HCT116 (cell line): ENCODE data around the gene FGG. TPM values are rescaled to one million over a fixed set of nuclear protein-coding genes. Genes with fewer than 3 reads are reported as not detected.

Source experiments
- ATAC-seq: fragments of 200-7000 bp; cut with Tn5 transposase; 2 replicates; pipeline ENCODE4 v1.9.1; 2020; ENCODE audit warnings: mild to moderate bottlenecking, moderate library complexity
- BruUV-seq: library from RNA; stranded (reverse); fragments of 400-500 nt; replicated peaks from 2 replicates; lab custom pipeline; 2021; lab: Mats Ljungman, UMichigan
- CTCF ChIA-PET: fragments of 300-600 bp; sonication (Branson Sonifier 250); formaldehyde crosslinking; loops from one replicate; lab custom pipeline; 2021; ENCODE audit warnings: antibody characterized with exemption; lab: Charles Lee
- POLR2A ChIA-PET: fragments of 300-600, 350-600 bp; sonication (Branson Sonifier 250); formaldehyde crosslinking; loops from one replicate; lab custom pipeline; 2021; ENCODE audit warnings: antibody characterized with exemption; lab: Charles Lee
- RAD21 ChIA-PET, 2 experiments: fragments of 300-600 bp; sonication (Branson Sonifier 250); formaldehyde crosslinking; loops; one replicate each; lab custom pipeline; 2023; ENCODE audit warnings: low total read pairs in 2 of 2; ENCODE audit not compliant: uncharacterized antibody in 2 of 2, unreplicated experiment in 2 of 2, low non-redundant PET in 1 of 2; lab: Charles Lee
- DNase-seq: peaks from one replicate; pipeline ENCODE4 v3.0.0-alpha.2; 2010; ENCODE audit warnings: low read depth, low spot score
- H2AFZ ChIP-seq: fragments of 200-600 bp; shearing (Covaris generic), sonication (generic); 2 replicates; pipeline ENCODE4 v1.6.1; 2017; ENCODE audit warnings: low read depth, mixed run types, mixed read lengths, antibody characterized with exemption, low read length; ENCODE audit not compliant: poor library complexity, severe bottlenecking
- H3K27ac ChIP-seq: 2 replicates; pipeline ENCODE4 v1.5.1; 2012; ENCODE audit warnings: low read depth, low read length
- H3K27me3 ChIP-seq: fragments of 200-600 bp; sonication (generic); 2 replicates; pipeline ENCODE4 v1.6.1; 2016; ENCODE audit warnings: mixed run types, low read length, mixed read lengths; ENCODE audit not compliant: insufficient read depth
- H3K36me3 ChIP-seq, 2 experiments: fragments of 200-500 bp in 1 of 2; fragments of 200-600 bp in 1 of 2; sonication (Bioruptor generic) in 1 of 2; sonication (generic) in 1 of 2; 2 replicates each; pipeline versions ENCODE4 v1.5.1 to v1.6.1; 2014 to 2016; ENCODE audit warnings: low read length in 2 of 2, inconsistent platforms in 1 of 2, mixed read lengths in 1 of 2, mixed run types in 1 of 2; ENCODE audit not compliant: insufficient read depth in 2 of 2, control insufficient read depth in 1 of 2
- H3K4me1 ChIP-seq, 2 experiments: fragments of 200-600 bp in 1 of 2; sonication (generic) in 1 of 2; 2 replicates each; pipeline versions ENCODE4 v1.5.1 to v1.6.1; 2012 to 2017; ENCODE audit warnings: low read length in 2 of 2, inconsistent platforms in 1 of 2, mild to moderate bottlenecking in 1 of 2, mixed read lengths in 1 of 2, mixed run types in 1 of 2, moderate library complexity in 1 of 2; ENCODE audit not compliant: insufficient read depth in 2 of 2, control insufficient read depth in 1 of 2
- H3K4me2 ChIP-seq: fragments of 200-600 bp; sonication (generic); 2 replicates; pipeline ENCODE4 v1.6.1; 2017; ENCODE audit warnings: mixed run types, low read length, mixed read lengths
- H3K4me3 ChIP-seq, 2 experiments: fragments of 200-600 bp in 1 of 2; sonication (generic) in 1 of 2; replicated peaks in 1 of 2; 2 replicates each; pipeline ENCODE4 v1.5.1; 2011 to 2016; ENCODE audit warnings: low read length in 2 of 2, control low read depth in 1 of 2, low read depth in 1 of 2, mild to moderate bottlenecking in 1 of 2, mixed read lengths in 1 of 2, mixed run types in 1 of 2
- H3K79me2 ChIP-seq: fragments of 200-600 bp; sonication (generic); 2 replicates; pipeline ENCODE4 v1.6.1; 2017; ENCODE audit warnings: mild to moderate bottlenecking, mixed run types, low read length, moderate library complexity, mixed read lengths; ENCODE audit not compliant: insufficient read depth
- H3K9ac ChIP-seq: fragments of 200-600 bp; sonication (generic); 2 replicates; pipeline ENCODE4 v1.6.1; 2016; ENCODE audit warnings: low read length, mixed read lengths
- H3K9me2 ChIP-seq: fragments of 200-600 bp; sonication (generic), shearing (Covaris generic); 2 replicates; pipeline ENCODE4 v1.6.1; 2017; ENCODE audit warnings: mixed run types, mild to moderate bottlenecking, moderate library complexity; ENCODE audit not compliant: insufficient read depth
- H3K9me3 ChIP-seq, 2 experiments: fragments of 200-500 bp in 1 of 2; fragments of 200-600 bp in 1 of 2; sonication (Bioruptor generic) in 1 of 2; sonication (generic) in 1 of 2; 2 replicates each; pipeline ENCODE4 v1.6.1; 2014 to 2017; ENCODE audit warnings: low read length in 2 of 2, mixed read lengths in 2 of 2, inconsistent platforms in 1 of 2, low read depth in 1 of 2, mild to moderate bottlenecking in 1 of 2, mixed run types in 1 of 2, moderate library complexity in 1 of 2; ENCODE audit not compliant: control insufficient read depth in 1 of 2, insufficient read depth in 1 of 2
- H4K20me1 ChIP-seq: fragments of 200-600 bp; sonication (generic), shearing (Covaris generic); 2 replicates; pipeline ENCODE4 v1.6.1; 2017; ENCODE audit warnings: mixed run types, mild to moderate bottlenecking, moderate library complexity; ENCODE audit not compliant: insufficient read depth
- ATF3 ChIP-seq: IDR thresholded peaks from 2 replicates; pipeline ENCODE4 v1.6.1; 2012
- CTCF ChIP-seq, 3 experiments: fragments of 200-600 bp in 1 of 3; sonication (generic) in 1 of 3; IDR thresholded peaks in 2 of 3; conservative IDR thresholded peaks in 1 of 3; 2 replicates each; pipeline ENCODE4 v1.5.1; 2012 to 2017; ENCODE audit warnings: low read depth in 2 of 3, low read length in 2 of 3, antibody characterized with exemption in 1 of 3, borderline replicate concordance in 1 of 3, control low read depth in 1 of 3, mild to moderate bottlenecking in 1 of 3, mixed read lengths in 1 of 3, mixed run types in 1 of 3, moderate library complexity in 1 of 3; ENCODE audit not compliant: insufficient read depth in 1 of 3
- EGR1 ChIP-seq: IDR thresholded peaks from 2 replicates; pipeline ENCODE4 v1.6.1; 2012; ENCODE audit warnings: low read depth
- EZH2 ChIP-seq: fragments of 200-600 bp; sonication (generic); IDR thresholded peaks from 2 replicates; pipeline ENCODE4 v1.6.1; 2017; ENCODE audit warnings: antibody characterized with exemption, mixed run types
- POLR2A ChIP-seq: IDR thresholded peaks from 2 replicates; pipeline ENCODE4 v1.7.0; 2011; ENCODE audit warnings: borderline replicate concordance; ENCODE audit not compliant: insufficient read depth, insufficient read length; ENCODE audit errors: extremely low read depth
- RAD21 ChIP-seq: IDR thresholded peaks from 2 replicates; pipeline ENCODE4 v1.6.1; 2012; ENCODE audit warnings: low read depth, mild to moderate bottlenecking
- SIN3A ChIP-seq: IDR thresholded peaks from 2 replicates; pipeline ENCODE4 v1.6.1; 2012; ENCODE audit warnings: low read depth
- YY1 ChIP-seq: IDR thresholded peaks from 2 replicates; pipeline ENCODE4 v1.6.1; 2011; ENCODE audit warnings: low read length, low read depth, moderate library complexity, mild to moderate bottlenecking; ENCODE audit not compliant: insufficient replicate concordance; ENCODE audit errors: extremely low read depth
- ZNF274 ChIP-seq: fragments of 200-500 bp; sonication (Bioruptor generic); IDR thresholded peaks from 2 replicates; pipeline ENCODE4 v1.6.1; 2014; ENCODE audit warnings: mild to moderate bottlenecking, low read depth, low read length, inconsistent platforms
- intact Hi-C: fragments of 100-400 bp; cut with micrococcal nuclease; formaldehyde crosslinking; loops from 2 replicates; pipeline ENCODE4 v1.10.0; 2022
- total RNA-seq: library from RNA; stranded (reverse); gene quantifications from one replicate; pipeline ENCODE4 v1.2.1, GENCODE V29; 2021; ENCODE audit not compliant: unreplicated experiment

The FGG gene
- total RNA-seq, 1 experiment from 2014 or later = 2.7 TPM

DNA sequence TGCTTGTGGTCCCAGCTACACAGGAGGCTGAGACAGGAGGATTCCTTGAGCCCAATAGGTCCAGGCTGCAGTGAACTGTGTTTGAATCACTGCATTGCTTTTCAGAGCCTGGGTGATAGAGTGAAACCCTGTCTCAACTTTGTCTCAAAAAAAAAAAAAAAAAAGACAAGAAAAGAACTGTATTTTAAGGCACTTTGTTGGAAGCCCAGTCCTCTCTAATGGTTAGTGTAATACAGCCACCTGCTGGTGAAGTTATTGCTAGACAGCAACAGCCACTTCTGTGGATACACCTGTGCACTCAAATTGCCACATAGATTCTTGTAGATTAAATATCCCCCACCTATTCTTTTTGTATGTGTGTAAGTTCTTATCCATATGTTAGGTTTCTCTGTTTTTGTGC is 10.1 kb upstream of the FGG start:
- Histone ChIP-seq H3K36me3 (no peaks in the 10 kb centered on the region), H3K9ac (no peak overlapping the region), H3K4me1 (peaks cover 6 to 21% of the 10 kb centered on the region in 2 experiments; a peak in 3 of 4 replicates), H4K20me1 (no peaks in the 10 kb centered on the region), H3K27me3 (no peaks in the 10 kb centered on the region), H3K9me2 (no peaks in the 10 kb centered on the region), H3K9me3 (no peaks in the 10 kb centered on the region), H3K79me2 (no peaks in the 10 kb centered on the region), H3K4me3 (no peak overlapping the region), H3K4me2 (peak overlapping the region; percentile 17; the same call in 1 of the 2 replicates), H2AFZ (peak overlapping the region; percentile 80), H3K27ac (no peak overlapping the region)
- intact Hi-C loops = loop anchor here (1.0 to 2.0 kb wide), 3 partner anchors 63 to 294 kb away; no protein-coding TSS in a partner anchor
- TF ChIP-seq SIN3A (no peak), ATF3 (no peak), RAD21 (peak; percentile 87), ZNF274 (no peak), EGR1 (no peak), POLR2A (no peak), EZH2 (no peak), CTCF (IDR thresholded peaks at IDR 0.05 in 2 of 3, conservative IDR thresholded peaks at IDR 0.05 in 1 of 3; ENCODE audit: borderline replicate concordance in 1 of 3, insufficient read depth in 1 of 3, low read depth in 2 of 3, low read length in 2 of 3) (peak; percentile 72 to 81 (median 72); a peak in 5 of 6 replicates), YY1 (no peak)
- DNase-seq (peak; percentile 49), ATAC-seq (peak; percentile 46)
- POLR2A ChIA-PET = interaction anchor here (1.0 kb wide), 1 partner anchor 72 kb away, joined by 3 read pairs; the partner anchor contains the start of gene PLRG1
- RAD21 ChIA-PET = interaction anchor here (0.6 to 1.3 kb wide), 5 partner anchors 38 to 70 kb away, joined by 3 to 6 read pairs (median 3); no protein-coding TSS in a partner anchor
- CTCF ChIA-PET = interaction anchor here (0.7 to 9.5 kb wide), 5 partner anchors 63 to 278 kb away, joined by 3 to 175 read pairs (median 6); partner anchors contain the start of gene PLRG1
- BruUV-seq = no TSS peak
